Naive B cell (primary cell): ENCODE data around the gene TGFBRAP1. TPM values are rescaled to one million over a fixed set of nuclear protein-coding genes. Genes with fewer than 3 reads are reported as not detected.

Experiments
- ATAC-seq, 2 donors: fragments of 150-1000 bp; cut with Tn5 transposase; 2 replicates each; pipeline ENCODE4 v1.10.0; 2021; ENCODE audit warnings: low read depth in 2 of 2, mild to moderate bottlenecking in 2 of 2, moderate library complexity in 2 of 2
- DNase-seq: peaks from one replicate; pipeline ENCODE4 v3.0.0; 2022
- H3K27ac Mint-ChIP-seq, 6 donors: one replicate each; pipeline ENCODE4 v1.8.0; 2020 to 2022; ENCODE audit warnings: mild to moderate bottlenecking in 6 of 6, mixed read lengths in 6 of 6, moderate library complexity in 5 of 6, inconsistent platforms in 2 of 6
- H3K27me3 Mint-ChIP-seq, 3 donors: one replicate each; pipeline ENCODE4 v1.8.0; 2021 to 2022; ENCODE audit warnings: mixed read lengths in 3 of 3, mild to moderate bottlenecking in 1 of 3
- H3K36me3 Mint-ChIP-seq, 2 donors: one replicate each; pipeline ENCODE4 v1.8.0; 2020 to 2022; ENCODE audit warnings: mixed read lengths in 2 of 2, inconsistent platforms in 1 of 2, mild to moderate bottlenecking in 1 of 2
- H3K4me1 Mint-ChIP-seq, 3 donors: one replicate each; pipeline ENCODE4 v1.8.0; 2020 to 2022; ENCODE audit warnings: mixed read lengths in 3 of 3, inconsistent platforms in 1 of 3, mild to moderate bottlenecking in 1 of 3, moderate library complexity in 1 of 3
- H3K4me3 Mint-ChIP-seq, 8 donors: one replicate each; pipeline ENCODE4 v1.8.0; 2020 to 2022; ENCODE audit warnings: mild to moderate bottlenecking in 8 of 8, mixed read lengths in 8 of 8, moderate library complexity in 8 of 8, inconsistent platforms in 2 of 8
- H3K9me3 Mint-ChIP-seq, 7 donors: one replicate each; pipeline ENCODE4 v1.8.0; 2020 to 2022; ENCODE audit warnings: mixed read lengths in 7 of 7, mild to moderate bottlenecking in 5 of 7, inconsistent platforms in 2 of 7, moderate library complexity in 1 of 7
- polyA plus RNA-seq, 6 donors: library from polyadenylated mRNA; unstranded; fragments of 300-500 nt; fragmentation: Illumina TruSeq; gene quantifications; one replicate each; pipeline ENCODE4 v1.2.3, GENCODE V29; 2021; ENCODE audit warnings: low read depth in 6 of 6

Gene TGFBRAP1
- polyA plus RNA-seq, 6 donors from 2014 or later, result 17.2 to 31.2 (median 20.5) TPM

GRCh38 chr2:105220604-105221003, 108.9 kb downstream of the TGFBRAP1 start:
- no peak for ATAC-seq
- peaks cover 15 to 34% (median 29%) of the 10 kb centered on the region in 3 donors for H3K27me3 Mint-ChIP-seq
- H3K27ac Mint-ChIP-seq, result no peak overlapping the region

GRCh38 chr2:105215586-105216192, 113.8 kb downstream of the TGFBRAP1 start:
- DNase-seq (no peak), ATAC-seq (no peak)
- H3K27ac Mint-ChIP-seq, result no peak overlapping the region
- H3K4me1 Mint-ChIP-seq, result no peaks in the 10 kb centered on the region
- peaks cover 0 to 9% (median 7%) of the 10 kb centered on the region in 3 donors for H3K27me3 Mint-ChIP-seq
- H3K36me3 Mint-ChIP-seq, result no peaks in the 10 kb centered on the region
- H3K9me3 Mint-ChIP-seq, result peaks cover 0 to 2% (median 0%) of the 10 kb centered on the region in 7 donors
- no peak overlapping the region for H3K4me3 Mint-ChIP-seq

More at GRCh38 chr2:105220604-105221003, 108.9 kb downstream of the TGFBRAP1 start:
- Mint-ChIP-seq H3K4me3 (no peak overlapping the region), H3K9me3 (peaks cover 0 to 3% (median 0%) of the 10 kb centered on the region in 7 donors), H3K4me1 (no peaks in the 10 kb centered on the region), H3K36me3 (no peaks in the 10 kb centered on the region)
- no peak for DNase-seq

Other genes starting within 250 kb of the TGFBRAP1 start
- not detected for gene GPR45, start 88.0 kb downstream of the TGFBRAP1 start, polyA plus RNA-seq
- 10 to 100 TPM; 12.0 to 16.3 (median 12.7) TPM for gene C2orf49, start 7.8 kb upstream of the TGFBRAP1 start, polyA plus RNA-seq
- gene FHL2, start 69.3 kb upstream of the TGFBRAP1 start, polyA plus RNA-seq, result under 1 TPM in 4 of 6 donors, not detected in 2; 0.05 to 0.39 (median 0.24) TPM